ENCODE results near the gene CLIC4. TPM values are rescaled to one million over a fixed set of nuclear protein-coding genes. Genes with fewer than 3 reads are reported as not detected.

The CLIC4 gene
- total RNA-seq, 1 experiment from 2014 or later, result 230 TPM

DNA sequence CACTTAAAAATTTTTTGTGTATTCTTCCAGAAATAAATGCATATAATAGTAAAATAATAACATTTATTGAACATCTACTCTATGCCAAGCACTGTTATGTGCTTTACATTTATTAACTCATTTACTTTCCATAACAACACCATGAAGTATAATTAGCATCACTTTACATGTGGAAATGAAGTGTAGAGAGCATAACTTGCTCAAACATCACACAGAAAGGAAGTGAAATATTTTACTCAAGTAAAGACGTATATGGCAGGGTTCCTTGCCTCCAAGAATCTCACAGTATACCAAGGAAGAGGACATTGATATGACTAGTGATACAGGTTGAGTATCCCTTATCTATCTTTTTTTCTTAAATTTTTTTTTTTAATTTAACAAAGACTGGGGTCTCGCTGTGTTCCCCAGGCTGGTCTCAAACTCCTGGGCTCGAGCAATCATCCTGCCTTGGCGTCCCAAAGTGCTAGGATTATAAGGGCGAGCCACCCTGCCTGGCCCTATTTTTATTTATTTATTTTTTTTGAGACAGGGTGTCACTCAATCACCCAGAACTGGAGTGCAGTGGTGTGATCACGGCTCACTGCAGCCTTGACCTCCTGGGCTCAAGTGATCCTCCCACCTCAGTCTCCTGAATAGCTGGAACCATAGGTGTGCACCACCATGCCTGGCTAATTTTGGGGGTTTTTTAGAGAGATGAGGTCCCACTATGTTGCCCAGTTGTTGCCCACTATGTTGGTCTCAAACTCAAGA, 7.7 kb upstream of the CLIC4 start:
- H3K4me1 ChIP-seq (ENCODE audit: insufficient read depth, low read length), result peaks cover 14% of the 10 kb centered on the region; the same call in 1 of the 2 replicates
- Mint-ChIP-seq H3K4me1 (peaks cover 39% of the 10 kb centered on the region in 2 experiments), H3K36me3 (ENCODE audit: insufficient read depth in 1 of 3, low read depth in 3 of 3) (no peaks in the 10 kb centered on the region), H3K4me3 (no peak overlapping the region), H3K27ac (no peak overlapping the region), H3K27me3 (ENCODE audit: low read depth) (no peaks in the 10 kb centered on the region), H3K9me3 (no peaks in the 10 kb centered on the region)
- H2BK5ac ChIP-seq (ENCODE audit: insufficient read length, low read length), result no peak overlapping the region
- no peak overlapping the region for H2BK15ac ChIP-seq (ENCODE audit: low read depth, low read length)
- H3K23me2 ChIP-seq (ENCODE audit: insufficient read length, low read depth, low read length, poor library complexity, severe bottlenecking), result no peaks in the 10 kb centered on the region
- no peak overlapping the region for H2AK5ac ChIP-seq (ENCODE audit: insufficient read length, low read length)
- H3K9me3 ChIP-seq (ENCODE audit: control insufficient read depth, low read depth, low read length), result no peaks in the 10 kb centered on the region
- no peak overlapping the region for H3K23ac ChIP-seq (ENCODE audit: insufficient read length, low read depth, low read length)
- H3K4me2 ChIP-seq (ENCODE audit: insufficient read depth, insufficient read length, low read length), result no peak overlapping the region
- no peak overlapping the region for H2AFZ ChIP-seq (ENCODE audit: low read length)
- H4K5ac ChIP-seq (ENCODE audit: insufficient read length, low read depth, low read length), result no peak overlapping the region
- H4K20me1 ChIP-seq (ENCODE audit: control insufficient read depth, insufficient read depth, insufficient read length), result no peaks in the 10 kb centered on the region
- no peak overlapping the region for H3T11ph ChIP-seq (ENCODE audit: low read length)
- H3K56ac ChIP-seq (ENCODE audit: insufficient read length, low read depth, low read length), result no peak overlapping the region
- no peak for DNase-seq
- H3K79me2 ChIP-seq (ENCODE audit: insufficient read depth, low read length), result no peaks in the 10 kb centered on the region
- WGBS (ENCODE audit: extremely low coverage, insufficient read length, low lambda C conversion rate), result no CpG with 5 or more reads among the region's 6 CpGs
- H2BK120ac ChIP-seq (ENCODE audit: low read depth, low read length, poor library complexity, severe bottlenecking), result no peak overlapping the region
- H3K27me3 ChIP-seq (ENCODE audit: insufficient read depth, low read length), result no peaks in the 10 kb centered on the region
- H3K4ac ChIP-seq (ENCODE audit: low read depth, low read length), result no peak overlapping the region
- TF ChIP-seq CTCF (conservative IDR thresholded peaks at IDR 0.05), result no peak
- no peak overlapping the region for H3K14ac ChIP-seq (ENCODE audit: insufficient read depth, low read length)
- H2BK20ac ChIP-seq (ENCODE audit: low read depth, low read length, poor library complexity, severe bottlenecking), result no peak overlapping the region
- H3K27ac ChIP-seq (ENCODE audit: insufficient read length, low read depth, low read length), result no peak overlapping the region
- no peak overlapping the region for H4K8ac ChIP-seq (replicated peaks; ENCODE audit: insufficient read length, low read depth, low read length)
- no peaks in the 10 kb centered on the region for H3K79me1 ChIP-seq (ENCODE audit: insufficient read depth, low read depth, low read length, poor library complexity, severe bottlenecking)
- no peak overlapping the region for H2BK12ac ChIP-seq (ENCODE audit: insufficient read length, low read depth, low read length)
- no peak overlapping the region for H3K18ac ChIP-seq (ENCODE audit: insufficient read length, low read depth, low read length)
- no peak overlapping the region for H4K91ac ChIP-seq (ENCODE audit: insufficient read length, low read depth, low read length)
- no peak overlapping the region for H3K9ac ChIP-seq (ENCODE audit: extremely low read depth, insufficient read length, low read length)

Measured in H9 (cell line).